HCT116 (cell line): ENCODE results near the gene PRDM2. TPM values are rescaled to one million over a fixed set of nuclear protein-coding genes. Genes with fewer than 3 reads are reported as not detected.
A peak's percentile ranks its signal among the peaks of the same experiment; 100 is the strongest.

Experiments used
- ATAC-seq: fragments of 200-7000 bp; cut with Tn5 transposase; 2 replicates; pipeline ENCODE4 v1.9.1; 2020; ENCODE audit warnings: mild to moderate bottlenecking, moderate library complexity
- BruUV-seq: library from RNA; stranded (reverse); fragments of 400-500 nt; replicated peaks from 2 replicates; lab custom pipeline; 2021; lab: Mats Ljungman, UMichigan
- CTCF ChIA-PET: fragments of 300-600 bp; sonication (Branson Sonifier 250); formaldehyde crosslinking; loops from one replicate; lab custom pipeline; 2021; ENCODE audit warnings: antibody characterized with exemption; lab: Charles Lee
- POLR2A ChIA-PET: fragments of 300-600, 350-600 bp; sonication (Branson Sonifier 250); formaldehyde crosslinking; loops from one replicate; lab custom pipeline; 2021; ENCODE audit warnings: antibody characterized with exemption; lab: Charles Lee
- RAD21 ChIA-PET, 2 experiments: fragments of 300-600 bp; sonication (Branson Sonifier 250); formaldehyde crosslinking; loops; one replicate each; lab custom pipeline; 2023; ENCODE audit warnings: low total read pairs in 2 of 2; ENCODE audit not compliant: uncharacterized antibody in 2 of 2, unreplicated experiment in 2 of 2, low non-redundant PET in 1 of 2; lab: Charles Lee
- DNase-seq: peaks from one replicate; pipeline ENCODE4 v3.0.0-alpha.2; 2010; ENCODE audit warnings: low read depth, low spot score
- H2AFZ ChIP-seq: fragments of 200-600 bp; shearing (Covaris generic), sonication (generic); 2 replicates; pipeline ENCODE4 v1.6.1; 2017; ENCODE audit warnings: low read depth, mixed run types, mixed read lengths, antibody characterized with exemption, low read length; ENCODE audit not compliant: poor library complexity, severe bottlenecking
- H3K27ac ChIP-seq: 2 replicates; pipeline ENCODE4 v1.5.1; 2012; ENCODE audit warnings: low read depth, low read length
- H3K27me3 ChIP-seq: fragments of 200-600 bp; sonication (generic); 2 replicates; pipeline ENCODE4 v1.6.1; 2016; ENCODE audit warnings: mixed run types, low read length, mixed read lengths; ENCODE audit not compliant: insufficient read depth
- H3K36me3 ChIP-seq, 2 experiments: fragments of 200-500 bp in 1 of 2; fragments of 200-600 bp in 1 of 2; sonication (Bioruptor generic) in 1 of 2; sonication (generic) in 1 of 2; 2 replicates each; pipeline versions ENCODE4 v1.5.1 to v1.6.1; 2014 to 2016; ENCODE audit warnings: low read length in 2 of 2, inconsistent platforms in 1 of 2, mixed read lengths in 1 of 2, mixed run types in 1 of 2; ENCODE audit not compliant: insufficient read depth in 2 of 2, control insufficient read depth in 1 of 2
- H3K4me1 ChIP-seq, 2 experiments: fragments of 200-600 bp in 1 of 2; sonication (generic) in 1 of 2; 2 replicates each; pipeline versions ENCODE4 v1.5.1 to v1.6.1; 2012 to 2017; ENCODE audit warnings: low read length in 2 of 2, inconsistent platforms in 1 of 2, mild to moderate bottlenecking in 1 of 2, mixed read lengths in 1 of 2, mixed run types in 1 of 2, moderate library complexity in 1 of 2; ENCODE audit not compliant: insufficient read depth in 2 of 2, control insufficient read depth in 1 of 2
- H3K4me2 ChIP-seq: fragments of 200-600 bp; sonication (generic); 2 replicates; pipeline ENCODE4 v1.6.1; 2017; ENCODE audit warnings: mixed run types, low read length, mixed read lengths
- H3K4me3 ChIP-seq, 2 experiments: fragments of 200-600 bp in 1 of 2; sonication (generic) in 1 of 2; replicated peaks in 1 of 2; 2 replicates each; pipeline ENCODE4 v1.5.1; 2011 to 2016; ENCODE audit warnings: low read length in 2 of 2, control low read depth in 1 of 2, low read depth in 1 of 2, mild to moderate bottlenecking in 1 of 2, mixed read lengths in 1 of 2, mixed run types in 1 of 2
- H3K79me2 ChIP-seq: fragments of 200-600 bp; sonication (generic); 2 replicates; pipeline ENCODE4 v1.6.1; 2017; ENCODE audit warnings: mild to moderate bottlenecking, mixed run types, low read length, moderate library complexity, mixed read lengths; ENCODE audit not compliant: insufficient read depth
- H3K9ac ChIP-seq: fragments of 200-600 bp; sonication (generic); 2 replicates; pipeline ENCODE4 v1.6.1; 2016; ENCODE audit warnings: low read length, mixed read lengths
- H3K9me2 ChIP-seq: fragments of 200-600 bp; sonication (generic), shearing (Covaris generic); 2 replicates; pipeline ENCODE4 v1.6.1; 2017; ENCODE audit warnings: mixed run types, mild to moderate bottlenecking, moderate library complexity; ENCODE audit not compliant: insufficient read depth
- H3K9me3 ChIP-seq, 2 experiments: fragments of 200-500 bp in 1 of 2; fragments of 200-600 bp in 1 of 2; sonication (Bioruptor generic) in 1 of 2; sonication (generic) in 1 of 2; 2 replicates each; pipeline ENCODE4 v1.6.1; 2014 to 2017; ENCODE audit warnings: low read length in 2 of 2, mixed read lengths in 2 of 2, inconsistent platforms in 1 of 2, low read depth in 1 of 2, mild to moderate bottlenecking in 1 of 2, mixed run types in 1 of 2, moderate library complexity in 1 of 2; ENCODE audit not compliant: control insufficient read depth in 1 of 2, insufficient read depth in 1 of 2
- H4K20me1 ChIP-seq: fragments of 200-600 bp; sonication (generic), shearing (Covaris generic); 2 replicates; pipeline ENCODE4 v1.6.1; 2017; ENCODE audit warnings: mixed run types, mild to moderate bottlenecking, moderate library complexity; ENCODE audit not compliant: insufficient read depth
- CBX3 ChIP-seq: IDR thresholded peaks from 2 replicates; pipeline ENCODE4 v1.6.1; 2012; ENCODE audit warnings: low read depth
- CTCF ChIP-seq, 3 experiments: fragments of 200-600 bp in 1 of 3; sonication (generic) in 1 of 3; IDR thresholded peaks in 2 of 3; conservative IDR thresholded peaks in 1 of 3; 2 replicates each; pipeline ENCODE4 v1.5.1; 2012 to 2017; ENCODE audit warnings: low read depth in 2 of 3, low read length in 2 of 3, antibody characterized with exemption in 1 of 3, borderline replicate concordance in 1 of 3, control low read depth in 1 of 3, mild to moderate bottlenecking in 1 of 3, mixed read lengths in 1 of 3, mixed run types in 1 of 3, moderate library complexity in 1 of 3; ENCODE audit not compliant: insufficient read depth in 1 of 3
- ELF1 ChIP-seq: IDR thresholded peaks from 2 replicates; pipeline ENCODE4 v1.6.1; 2012; ENCODE audit warnings: low read depth, borderline replicate concordance
- EZH2 ChIP-seq: fragments of 200-600 bp; sonication (generic); IDR thresholded peaks from 2 replicates; pipeline ENCODE4 v1.6.1; 2017; ENCODE audit warnings: antibody characterized with exemption, mixed run types
- EZH2phosphoT487 ChIP-seq: fragments of 200-600 bp; IDR thresholded peaks from 2 replicates; pipeline ENCODE4 v1.6.1; 2018; ENCODE audit warnings: antibody characterized with exemption, borderline replicate concordance
- POLR2A ChIP-seq: IDR thresholded peaks from 2 replicates; pipeline ENCODE4 v1.7.0; 2011; ENCODE audit warnings: borderline replicate concordance; ENCODE audit not compliant: insufficient read depth, insufficient read length; ENCODE audit errors: extremely low read depth
- RAD21 ChIP-seq: IDR thresholded peaks from 2 replicates; pipeline ENCODE4 v1.6.1; 2012; ENCODE audit warnings: low read depth, mild to moderate bottlenecking
- REST ChIP-seq: IDR thresholded peaks from 2 replicates; pipeline ENCODE4 v1.6.1; 2012; ENCODE audit warnings: low read depth
- ZFX ChIP-seq: fragments of 450-650 bp; IDR thresholded peaks from 2 replicates; pipeline ENCODE4 v1.6.1; 2017
- intact Hi-C: fragments of 100-400 bp; cut with micrococcal nuclease; formaldehyde crosslinking; loops from 2 replicates; pipeline ENCODE4 v1.10.0; 2022
- total RNA-seq: library from RNA; stranded (reverse); gene quantifications from one replicate; pipeline ENCODE4 v1.2.1, GENCODE V29; 2021; ENCODE audit not compliant: unreplicated experiment

PRDM2 gene
- total RNA-seq, 1 experiment from 2014 or later = 17.3 TPM

DNA sequence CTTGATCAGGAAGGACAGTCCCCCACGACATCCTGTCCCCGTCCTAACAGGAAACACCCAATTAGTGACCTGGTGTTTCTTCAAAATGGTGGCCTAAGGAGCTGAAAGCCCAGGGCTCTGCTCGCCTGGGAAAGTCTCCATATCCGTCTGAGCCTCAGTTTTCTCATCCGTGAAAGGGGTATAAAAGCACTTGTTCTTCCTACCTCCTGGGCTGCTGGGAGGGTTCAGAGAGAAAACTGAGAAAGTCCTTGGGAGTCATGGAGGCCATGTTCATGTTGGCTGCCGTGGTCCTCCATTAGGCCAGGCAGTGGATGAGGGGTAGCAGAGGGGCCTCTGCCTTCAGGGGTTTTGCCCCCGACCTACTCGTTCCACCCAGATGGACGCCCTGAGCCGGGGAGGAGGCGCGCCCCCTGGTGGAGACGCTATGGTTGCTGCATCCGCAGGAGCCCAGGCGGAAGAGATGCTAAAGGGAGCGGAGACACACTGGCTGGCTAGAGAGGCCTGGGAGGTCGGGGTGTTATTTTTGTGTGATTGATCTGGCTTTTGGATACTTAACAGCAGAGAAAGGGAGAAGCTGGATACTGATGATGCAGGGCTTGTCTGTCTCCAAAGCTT is 113.5 kb downstream of the PRDM2 start:
- Histone ChIP-seq H3K9me3 (no peaks in the 10 kb centered on the region), H3K27me3 (no peaks in the 10 kb centered on the region), H2AFZ (no peak overlapping the region), H3K27ac (no peak overlapping the region), H3K9ac (no peak overlapping the region), H3K79me2 (no peaks in the 10 kb centered on the region), H3K4me2 (peak overlapping the region; percentile 68), H4K20me1 (no peaks in the 10 kb centered on the region), H3K4me1 (peaks cover 3 to 16% of the 10 kb centered on the region in 2 experiments; a peak in 2 of 4 replicates), H3K9me2 (no peaks in the 10 kb centered on the region), H3K36me3 (no peaks in the 10 kb centered on the region), H3K4me3 (0 out of 4 replicates have a peak overlapping the region, but pooled peaks of 1 of the 2 experiments have one; percentile 20)
- no peak for DNase-seq
- TF ChIP-seq EZH2 (no peak), RAD21 (peak; percentile 58), POLR2A (no peak), CTCF (IDR thresholded peaks at IDR 0.05 in 2 of 3, conservative IDR thresholded peaks at IDR 0.05 in 1 of 3; ENCODE audit: borderline replicate concordance in 1 of 3, insufficient read depth in 1 of 3, low read depth in 2 of 3, low read length in 2 of 3) (peak; percentile 54 to 93 (median 93); a peak in 5 of 6 replicates), CBX3 (0 out of 2 replicates have a peak, but pooled peaks have one; percentile 20), ELF1 (no peak), ZFX (no peak), EZH2phosphoT487 (no peak), REST (no peak)
- peak; percentile 79 for ATAC-seq
- CTCF ChIA-PET = no interaction called here
- POLR2A ChIA-PET = no interaction called here
- BruUV-seq = no TSS peak
- RAD21 ChIA-PET = no interaction called here
- intact Hi-C loops = loop anchor here (1.0 kb wide), 1 partner anchor 148 kb away; no protein-coding TSS in a partner anchor
